Activated CD8-positive, alpha-beta memory T cell treated with anti-CD3 and anti-CD28 coated beads, Interleukin-2, amount 50 U/mL, for 1 hour (primary cell): ENCODE data around the gene ZFP64.

ENCODE experiments used
- DNase-seq: peaks from one replicate; pipeline ENCODE4 v3.0.0-alpha.2; 2020; ENCODE audit errors: extremely low read depth

The ZFP64 gene

GRCh38 chr20:52105442-52106422, 85.8 kb downstream of the ZFP64 start:
- DNase-seq, result no peak

DNA sequence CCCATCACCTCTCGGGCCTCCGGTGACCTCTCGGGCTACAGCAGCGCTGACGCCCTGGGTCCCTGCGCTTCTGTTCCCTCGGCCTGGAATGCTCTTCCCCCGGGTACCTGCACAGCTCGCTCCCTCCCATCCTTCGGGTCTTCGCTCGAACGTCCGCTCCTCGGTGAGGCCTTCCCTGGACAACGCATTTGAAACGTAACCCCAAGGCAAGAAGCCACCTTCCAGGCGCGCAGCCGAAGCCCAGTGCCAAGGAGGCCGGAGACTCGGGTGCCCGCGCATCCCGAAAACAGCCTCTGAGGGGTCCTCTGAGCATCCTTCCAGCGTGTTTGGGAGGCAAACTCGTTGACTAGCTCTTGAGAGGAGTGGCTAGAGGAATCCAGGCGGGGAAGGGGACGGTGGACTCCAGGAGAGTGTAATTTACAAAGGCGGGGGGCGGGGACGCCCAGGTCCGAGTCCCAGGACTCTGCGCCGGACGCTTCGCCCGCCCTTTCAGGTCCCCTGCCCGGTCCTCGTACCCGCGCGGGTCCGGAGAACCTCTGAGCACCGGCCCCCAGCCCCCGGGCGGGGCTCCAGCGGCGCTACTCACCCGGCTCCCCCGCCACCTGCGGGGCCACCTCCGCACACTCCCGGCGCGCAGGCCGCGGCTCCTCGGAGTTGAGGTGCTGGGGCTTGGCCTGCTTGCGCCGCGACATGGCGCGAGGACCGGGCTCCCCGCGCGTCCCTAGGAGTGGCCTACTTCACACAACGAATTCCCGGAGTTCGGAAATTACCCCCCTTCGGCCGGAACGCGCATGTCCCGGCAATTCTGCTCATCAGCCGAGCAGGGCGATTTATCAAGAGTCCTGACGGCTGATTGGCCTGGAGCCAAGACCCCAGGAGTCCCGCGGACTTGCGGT, 86.8 kb downstream of the ZFP64 start:
- DNase-seq, result no peak

DNA sequence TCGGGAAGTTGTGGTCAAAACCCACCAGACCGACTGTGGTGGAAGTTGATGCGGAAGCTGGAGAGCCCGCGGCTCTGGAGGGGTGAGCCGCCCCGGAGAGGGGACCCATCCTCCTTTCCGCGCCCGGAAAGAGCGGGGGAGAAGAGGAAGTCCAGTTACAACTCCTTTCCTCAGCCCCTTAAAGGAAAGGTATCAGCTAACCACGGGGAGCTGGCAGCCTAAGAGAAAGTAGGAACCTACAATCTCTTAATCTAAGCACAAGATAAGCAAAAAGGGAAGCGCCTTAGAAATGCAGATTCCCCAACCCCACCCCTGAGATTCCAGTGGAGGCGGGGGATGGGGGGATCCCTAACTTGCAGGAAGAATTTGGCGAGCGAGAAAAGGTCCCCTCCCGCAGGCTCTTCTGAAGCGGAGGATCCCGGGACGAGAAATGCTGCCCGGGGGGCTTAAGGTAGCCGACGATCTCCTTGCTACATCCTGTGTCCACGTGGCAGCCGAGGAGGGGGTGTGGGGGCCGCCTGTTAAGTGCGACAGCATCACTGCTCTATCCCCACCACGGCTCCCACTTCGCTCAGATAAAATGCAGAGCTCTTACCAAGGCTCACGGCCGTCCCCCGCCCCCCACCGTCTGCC, 87.5 kb downstream of the ZFP64 start:
- DNase-seq, result no peak

- DNase-seq, result no peak
These were observed 88.2 kb downstream of the ZFP64 start for GRCh38 chr20:52103335-52103912.

DNA sequence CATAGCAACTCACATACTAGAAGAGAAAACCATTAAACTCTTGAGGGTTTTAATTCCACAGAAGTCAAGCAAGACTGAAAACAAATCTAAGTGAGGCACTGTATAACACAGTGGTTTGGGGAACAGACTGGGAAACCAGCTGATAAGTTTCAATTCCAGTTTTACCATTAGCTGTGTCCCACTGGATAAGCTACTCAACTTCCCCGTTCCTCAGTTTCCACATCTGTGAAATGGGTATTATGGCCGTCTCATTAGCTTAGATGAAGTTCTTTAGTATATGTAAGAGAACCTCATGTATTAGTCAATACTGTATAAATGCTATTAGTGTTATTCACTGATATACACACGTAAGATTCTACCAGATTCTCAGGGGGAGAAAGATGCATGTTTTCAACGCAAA, 89.0 kb downstream of the ZFP64 start:
- no peak for DNase-seq

GRCh38 chr20:52102126-52102525, 89.5 kb downstream of the ZFP64 start:
- DNase-seq, result no peak
